ENCODE results near the gene EN2.

The EN2 gene

DNA sequence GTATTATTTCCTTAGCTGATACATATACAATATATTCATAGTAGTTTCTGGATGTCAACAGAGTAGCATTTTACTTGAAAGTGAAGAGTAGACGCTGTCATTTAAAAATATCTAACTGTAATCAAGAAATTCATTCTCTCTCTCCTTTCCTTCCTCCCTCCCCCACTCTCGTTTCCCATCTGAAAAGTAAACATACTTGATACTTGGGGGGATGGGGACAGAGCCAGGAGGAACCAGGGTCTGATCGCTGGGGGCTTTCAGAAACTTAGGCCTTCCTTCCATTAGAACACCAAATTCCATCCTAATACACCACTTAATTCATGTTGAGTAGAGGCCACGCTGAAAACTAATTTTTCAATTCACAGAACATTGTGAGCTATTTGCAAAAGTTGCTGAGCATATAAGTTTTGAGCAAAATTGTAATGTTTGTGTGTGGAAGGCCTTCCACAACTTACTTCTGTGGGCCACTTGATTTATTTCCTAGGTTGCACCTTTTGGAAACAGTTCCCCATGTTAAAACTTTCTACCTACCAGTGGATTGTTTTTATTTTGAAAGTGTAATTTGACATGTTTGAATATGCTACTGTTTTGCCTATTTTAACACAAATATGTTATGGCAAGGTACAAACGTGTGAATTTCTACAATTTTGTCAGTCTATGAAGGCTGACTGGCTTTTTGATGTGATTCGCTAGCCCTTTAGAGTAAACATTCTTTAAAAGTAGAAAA, 53.2 kb downstream of the EN2 start:
- no peak for DNase-seq

DNA sequence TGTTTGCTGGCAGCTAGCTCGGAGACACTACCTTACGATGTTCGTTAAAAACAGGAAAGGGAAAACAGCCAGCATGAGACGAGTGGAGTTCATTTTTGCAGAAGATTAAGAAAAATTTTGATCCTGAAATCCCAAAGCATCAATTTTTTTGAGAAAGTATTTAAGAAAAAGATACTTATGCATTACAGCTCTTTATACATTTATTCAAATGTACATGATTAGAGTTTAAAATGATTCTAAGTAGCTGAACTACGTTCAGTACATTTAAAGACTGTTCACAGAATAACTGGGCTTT, 53.7 kb downstream of the EN2 start:
- DNase-seq, result no peak

DNA sequence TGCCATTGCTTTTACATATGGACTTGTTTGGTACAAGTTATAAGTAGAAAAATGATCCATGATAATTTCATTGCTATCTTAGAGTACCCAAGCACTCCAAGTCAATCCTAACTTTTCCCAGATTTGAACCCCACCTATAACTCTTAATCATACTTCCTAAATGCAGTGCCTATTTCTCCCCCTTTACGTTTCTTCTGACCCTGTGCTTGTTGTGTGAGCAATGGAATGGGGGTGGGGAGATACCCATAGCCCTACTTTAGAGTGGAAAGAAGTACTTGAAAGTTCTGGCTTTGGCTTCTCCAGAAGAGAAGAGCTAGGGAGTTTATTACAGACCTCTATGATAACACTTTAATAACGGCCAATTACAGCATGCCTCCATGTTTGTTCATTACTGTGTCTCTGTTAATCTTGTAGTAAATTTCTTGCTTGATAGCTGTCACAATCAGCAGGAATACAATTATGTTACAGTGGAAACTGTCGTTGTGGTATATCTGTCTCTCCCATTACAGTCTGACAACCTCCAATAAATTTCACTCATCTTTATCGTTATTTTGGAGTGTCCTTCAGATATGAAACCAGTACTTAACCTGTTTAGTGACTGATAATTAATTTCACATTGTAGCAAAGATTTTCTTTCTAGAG, 54.4 kb downstream of the EN2 start:
- DNase-seq, result no peak

DNA sequence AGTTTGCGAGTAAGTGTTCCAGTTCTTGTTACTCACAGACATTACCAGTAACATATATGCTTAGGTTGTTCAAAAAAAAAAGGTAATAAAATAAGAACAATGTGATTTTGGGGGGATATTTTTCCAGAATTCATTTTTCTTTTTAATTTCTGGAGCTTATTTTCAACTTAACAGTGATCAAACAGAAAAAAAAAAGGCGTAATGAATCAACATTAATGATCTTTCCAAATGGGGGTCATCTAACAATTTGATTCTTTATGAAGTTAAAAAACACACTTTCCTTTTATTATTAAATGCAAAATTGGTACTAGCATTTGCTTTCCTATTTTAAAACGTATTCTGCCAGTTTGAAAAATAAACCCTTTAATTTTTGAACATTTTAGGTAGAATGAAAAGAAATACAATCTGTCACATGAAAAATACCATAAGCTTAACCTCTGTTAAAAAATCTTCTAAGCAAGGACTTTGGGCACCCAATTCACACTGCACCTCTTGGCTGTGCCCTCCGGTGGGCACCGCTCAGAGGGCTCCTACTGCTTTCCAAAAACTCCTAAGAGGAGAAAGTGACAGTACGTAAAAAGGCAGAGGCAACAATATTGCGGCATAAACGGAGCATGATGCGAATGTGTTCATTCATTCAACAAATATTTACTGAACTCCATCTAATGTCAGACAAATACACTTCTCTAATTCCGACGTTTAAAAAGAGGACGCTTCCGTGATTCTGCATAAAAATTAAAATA, 55.8 kb downstream of the EN2 start:
- no peak for DNase-seq

DNA sequence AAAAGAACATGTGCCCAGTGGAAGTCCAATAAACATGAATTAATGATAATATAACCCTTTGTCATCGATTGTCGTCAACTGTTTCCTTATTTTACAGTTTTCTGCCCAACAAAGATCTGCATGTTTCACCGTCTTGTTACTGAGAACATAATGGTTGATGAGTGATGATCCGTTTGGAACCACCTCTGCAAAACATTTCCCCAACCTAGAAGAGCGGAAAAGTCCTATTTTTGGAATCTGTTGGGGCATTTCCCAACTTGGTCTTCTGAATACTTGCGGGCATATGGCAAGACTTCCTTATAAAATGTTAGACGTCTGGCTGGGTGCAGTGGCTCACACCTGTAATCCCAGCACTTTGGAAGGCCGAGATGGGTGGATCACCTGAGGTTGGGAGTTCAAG, 56.4 kb downstream of the EN2 start:
- no peak for DNase-seq
